ENCODE measurements around the gene PTPN18.

- TF ChIP-seq POLR2AphosphoS5 (IDR thresholded peaks at IDR 0.05): no peak
- TF ChIP-seq, protein P1, sequence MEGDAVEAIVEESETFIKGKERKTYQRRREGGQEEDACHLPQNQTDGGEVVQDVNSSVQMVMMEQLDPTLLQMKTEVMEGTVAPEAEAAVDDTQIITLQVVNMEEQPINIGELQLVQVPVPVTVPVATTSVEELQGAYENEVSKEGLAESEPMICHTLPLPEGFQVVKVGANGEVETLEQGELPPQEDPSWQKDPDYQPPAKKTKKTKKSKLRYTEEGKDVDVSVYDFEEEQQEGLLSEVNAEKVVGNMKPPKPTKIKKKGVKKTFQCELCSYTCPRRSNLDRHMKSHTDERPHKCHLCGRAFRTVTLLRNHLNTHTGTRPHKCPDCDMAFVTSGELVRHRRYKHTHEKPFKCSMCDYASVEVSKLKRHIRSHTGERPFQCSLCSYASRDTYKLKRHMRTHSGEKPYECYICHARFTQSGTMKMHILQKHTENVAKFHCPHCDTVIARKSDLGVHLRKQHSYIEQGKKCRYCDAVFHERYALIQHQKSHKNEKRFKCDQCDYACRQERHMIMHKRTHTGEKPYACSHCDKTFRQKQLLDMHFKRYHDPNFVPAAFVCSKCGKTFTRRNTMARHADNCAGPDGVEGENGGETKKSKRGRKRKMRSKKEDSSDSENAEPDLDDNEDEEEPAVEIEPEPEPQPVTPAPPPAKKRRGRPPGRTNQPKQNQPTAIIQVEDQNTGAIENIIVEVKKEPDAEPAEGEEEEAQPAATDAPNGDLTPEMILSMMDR (IDR thresholded peaks at IDR 0.05): no peak
These were observed 7.6 kb downstream of the PTPN18 start for GRCh38 chr2:130363479-130363878.

Data from stomach (tissue), 4 donors.